Osteocyte (in vitro differentiated cells): ENCODE measurements around the gene PPP1R12B. TPM values are rescaled to one million over a fixed set of nuclear protein-coding genes. Genes with fewer than 3 reads are reported as not detected.

Experiments used
- DNase-seq: peaks from one replicate; pipeline ENCODE4 v3.0.0; 2021; ENCODE audit warnings: mixed read lengths; ENCODE audit not compliant: unreplicated experiment; ENCODE audit errors: extremely low spot score
- H3K27ac Mint-ChIP-seq: one replicate; pipeline ENCODE4 v1.8.0; 2021; ENCODE audit warnings: mild to moderate bottlenecking, mixed read lengths; ENCODE audit not compliant: unreplicated experiment
- H3K27me3 Mint-ChIP-seq: one replicate; pipeline ENCODE4 v1.8.0; 2021; ENCODE audit warnings: mixed read lengths; ENCODE audit not compliant: unreplicated experiment
- H3K36me3 Mint-ChIP-seq: one replicate; pipeline ENCODE4 v1.8.0; 2021; ENCODE audit warnings: mixed read lengths; ENCODE audit not compliant: unreplicated experiment
- H3K4me1 Mint-ChIP-seq: one replicate; pipeline ENCODE4 v1.8.0; 2021; ENCODE audit warnings: mixed read lengths; ENCODE audit not compliant: unreplicated experiment
- H3K4me3 Mint-ChIP-seq: one replicate; pipeline ENCODE4 v1.8.0; 2021; ENCODE audit warnings: mild to moderate bottlenecking, moderate library complexity, mixed read lengths; ENCODE audit not compliant: unreplicated experiment
- H3K9me3 Mint-ChIP-seq: one replicate; pipeline ENCODE4 v1.8.0; 2021; ENCODE audit warnings: mixed read lengths; ENCODE audit not compliant: unreplicated experiment
- total RNA-seq: library from RNA; stranded (reverse); gene quantifications from 2 replicates; pipeline ENCODE4 v1.2.1, GENCODE V29; 2021
- TF ChIP-seq, protein P1 (sequence below): fragments of 200-600 bp; sonication (generic); IDR thresholded peaks from 2 replicates; pipeline ENCODE4 v1.5.0; 2021; ENCODE audit warnings: antibody characterized with exemption, mild to moderate bottlenecking, moderate library complexity

Gene PPP1R12B
- total RNA-seq, 1 donor from 2014 or later: 14.6 TPM

DNA sequence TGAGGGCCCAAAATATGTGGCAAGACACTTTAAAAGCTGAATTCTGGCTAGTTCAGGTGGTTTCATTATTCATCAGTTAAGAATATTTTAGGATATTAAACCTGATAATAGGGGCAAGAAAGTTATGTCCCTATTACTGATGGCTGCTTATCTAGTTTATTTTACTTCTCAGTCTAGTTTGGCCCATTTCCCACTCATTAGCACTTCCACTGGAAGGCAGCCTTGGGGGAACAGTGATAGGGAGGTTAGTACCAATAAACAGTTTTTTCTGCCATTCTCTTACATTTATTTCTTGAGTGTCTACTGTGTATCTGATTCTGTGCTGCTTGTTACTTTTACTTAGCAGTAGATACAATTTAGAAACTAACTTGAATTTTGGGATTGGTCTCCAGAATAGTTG is 9.0 kb downstream of the PPP1R12B start:
- H3K36me3 Mint-ChIP-seq: no peaks in the 10 kb centered on the region
- no peaks in the 10 kb centered on the region for H3K27me3 Mint-ChIP-seq
- H3K9me3 Mint-ChIP-seq: no peaks in the 10 kb centered on the region
- no peak for DNase-seq
- TF ChIP-seq, protein P1, sequence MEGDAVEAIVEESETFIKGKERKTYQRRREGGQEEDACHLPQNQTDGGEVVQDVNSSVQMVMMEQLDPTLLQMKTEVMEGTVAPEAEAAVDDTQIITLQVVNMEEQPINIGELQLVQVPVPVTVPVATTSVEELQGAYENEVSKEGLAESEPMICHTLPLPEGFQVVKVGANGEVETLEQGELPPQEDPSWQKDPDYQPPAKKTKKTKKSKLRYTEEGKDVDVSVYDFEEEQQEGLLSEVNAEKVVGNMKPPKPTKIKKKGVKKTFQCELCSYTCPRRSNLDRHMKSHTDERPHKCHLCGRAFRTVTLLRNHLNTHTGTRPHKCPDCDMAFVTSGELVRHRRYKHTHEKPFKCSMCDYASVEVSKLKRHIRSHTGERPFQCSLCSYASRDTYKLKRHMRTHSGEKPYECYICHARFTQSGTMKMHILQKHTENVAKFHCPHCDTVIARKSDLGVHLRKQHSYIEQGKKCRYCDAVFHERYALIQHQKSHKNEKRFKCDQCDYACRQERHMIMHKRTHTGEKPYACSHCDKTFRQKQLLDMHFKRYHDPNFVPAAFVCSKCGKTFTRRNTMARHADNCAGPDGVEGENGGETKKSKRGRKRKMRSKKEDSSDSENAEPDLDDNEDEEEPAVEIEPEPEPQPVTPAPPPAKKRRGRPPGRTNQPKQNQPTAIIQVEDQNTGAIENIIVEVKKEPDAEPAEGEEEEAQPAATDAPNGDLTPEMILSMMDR: no peak
- no peaks in the 10 kb centered on the region for H3K4me1 Mint-ChIP-seq
- H3K27ac Mint-ChIP-seq: no peak overlapping the region
- H3K4me3 Mint-ChIP-seq: no peak overlapping the region

- TF ChIP-seq, protein P1: no peak
- no peaks in the 10 kb centered on the region for H3K27me3 Mint-ChIP-seq
- no peak overlapping the region for H3K27ac Mint-ChIP-seq
- no peak overlapping the region for H3K4me3 Mint-ChIP-seq
- no peaks in the 10 kb centered on the region for H3K36me3 Mint-ChIP-seq
- no peak for DNase-seq
- no peaks in the 10 kb centered on the region for H3K9me3 Mint-ChIP-seq
- no peaks in the 10 kb centered on the region for H3K4me1 Mint-ChIP-seq
Measured at GRCh38 chr1:202361224-202361623, 12.7 kb downstream of the PPP1R12B start.

DNA sequence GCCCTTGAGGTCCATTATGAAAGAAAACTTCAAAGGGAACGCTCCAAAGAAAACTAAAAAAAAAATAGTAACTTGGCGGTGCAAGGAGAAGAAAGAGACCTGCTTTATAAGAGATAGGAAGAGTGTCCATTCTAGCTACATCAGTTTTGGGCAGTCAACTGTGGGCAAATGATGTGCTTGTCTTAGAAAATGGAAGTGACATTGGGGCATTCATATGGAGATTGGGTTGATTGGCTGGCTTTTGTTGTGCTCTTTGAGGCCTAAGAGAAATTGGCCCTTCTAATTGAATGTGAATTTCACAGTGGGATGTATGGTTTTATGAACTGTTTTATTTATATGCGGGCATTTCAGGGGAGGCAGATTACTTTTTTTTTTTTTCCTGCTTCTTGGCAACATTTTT is 13.2 kb downstream of the PPP1R12B start:
- no peaks in the 10 kb centered on the region for H3K36me3 Mint-ChIP-seq
- no peak overlapping the region for H3K27ac Mint-ChIP-seq
- DNase-seq: no peak
- TF ChIP-seq, protein P1: no peak
- H3K4me1 Mint-ChIP-seq: no peaks in the 10 kb centered on the region
- no peaks in the 10 kb centered on the region for H3K27me3 Mint-ChIP-seq
- H3K4me3 Mint-ChIP-seq: no peak overlapping the region
- H3K9me3 Mint-ChIP-seq: no peaks in the 10 kb centered on the region

DNA sequence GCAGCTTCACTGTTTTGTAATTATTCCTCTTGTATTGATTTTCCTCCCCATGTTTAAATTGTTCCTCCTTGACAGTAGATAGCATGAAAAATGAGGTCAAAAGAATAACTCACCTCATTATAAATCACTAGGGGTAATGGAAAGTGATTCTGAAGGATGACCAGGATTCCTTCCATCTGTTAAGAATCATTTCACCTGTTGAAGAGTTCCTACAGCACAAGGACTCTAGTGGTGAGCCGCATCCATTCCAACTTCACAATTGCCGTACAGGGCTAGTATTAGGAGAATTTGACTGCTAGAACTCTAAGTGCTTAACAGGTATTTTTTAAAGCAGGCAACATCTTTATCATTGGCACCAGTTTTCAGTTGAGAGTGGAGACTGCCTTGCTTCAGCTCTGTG is 13.7 kb downstream of the PPP1R12B start:
- no peak overlapping the region for H3K27ac Mint-ChIP-seq
- no peak for DNase-seq
- H3K27me3 Mint-ChIP-seq: no peaks in the 10 kb centered on the region
- no peaks in the 10 kb centered on the region for H3K36me3 Mint-ChIP-seq
- no peak overlapping the region for H3K4me3 Mint-ChIP-seq
- TF ChIP-seq, protein P1: no peak
- H3K9me3 Mint-ChIP-seq: no peaks in the 10 kb centered on the region
- H3K4me1 Mint-ChIP-seq: no peaks in the 10 kb centered on the region

- Mint-ChIP-seq H3K4me3 (no peak overlapping the region), H3K36me3 (no peaks in the 10 kb centered on the region), H3K27ac (no peak overlapping the region), H3K9me3 (no peaks in the 10 kb centered on the region), H3K4me1 (no peaks in the 10 kb centered on the region), H3K27me3 (no peaks in the 10 kb centered on the region)
- TF ChIP-seq, protein P1: no peak
- no peak for DNase-seq
Measured at GRCh38 chr1:202365092-202365815, 16.8 kb downstream of the PPP1R12B start.
